GM15510 (cell line): ENCODE data around the gene HAVCR2.

Experiments used
- POLR2A ChIP-seq: IDR thresholded peaks from 3 replicates; pipeline ENCODE4 v1.6.1; 2011; ENCODE audit warnings: borderline replicate concordance; ENCODE audit not compliant: insufficient read length; ENCODE audit errors: extremely low read depth

Gene HAVCR2

GRCh38 chr5:157063776-157064430 lies 44.9 kb downstream of the HAVCR2 start:
- no peak for TF ChIP-seq POLR2A

GRCh38 chr5:157059891-157060290 lies 49.0 kb downstream of the HAVCR2 start:
- no peak for TF ChIP-seq POLR2A

- no peak for TF ChIP-seq POLR2A
Measured at GRCh38 chr5:157059093-157059539, 49.7 kb downstream of the HAVCR2 start, which contains the start of gene HAVCR1. HAVCR1 (minus strand) TSS chr5:157059116; CDS start chr5:157057943, 1,173 bp downstream.

DNA sequence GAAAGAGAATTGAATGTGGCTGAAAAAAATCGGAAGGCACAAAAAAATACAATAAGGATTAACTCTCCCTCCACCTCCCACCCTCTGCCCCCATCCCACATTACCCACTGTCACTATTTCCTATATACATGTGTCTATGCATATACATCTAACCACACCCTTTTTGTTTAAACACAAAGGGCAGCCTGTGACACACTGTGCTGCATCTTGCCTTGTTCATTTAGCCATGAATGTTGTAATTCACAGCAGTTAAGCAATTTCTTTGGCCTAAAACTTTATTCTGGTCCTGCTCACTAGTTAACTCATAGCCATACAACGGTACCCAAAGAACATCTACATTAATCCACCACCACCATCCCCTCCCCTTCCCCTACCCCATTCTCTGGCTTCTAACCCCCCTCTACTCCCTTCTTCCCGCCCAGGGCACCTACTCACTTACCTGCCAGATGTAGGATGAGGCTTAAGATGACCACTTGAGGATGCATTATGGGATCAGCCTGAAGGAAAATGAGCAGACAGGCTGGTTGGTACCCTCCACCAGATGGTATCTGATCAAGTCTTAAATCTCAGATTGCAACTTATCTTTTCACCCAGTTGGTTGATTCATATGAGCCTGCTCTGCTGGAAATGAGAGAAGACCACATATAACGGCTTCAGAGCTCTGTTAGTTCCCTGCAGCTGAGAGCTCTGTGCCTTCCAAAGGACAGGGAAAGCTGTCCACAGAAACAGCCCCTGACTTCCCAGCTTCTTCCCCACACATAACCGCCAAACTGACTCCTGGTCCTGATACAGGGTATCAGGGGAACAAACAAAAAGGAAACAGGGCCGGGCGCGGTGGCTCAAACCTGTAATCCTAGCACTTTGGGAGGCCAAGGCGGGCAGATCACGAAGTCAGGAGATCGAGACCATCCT lies 51.1 kb downstream of the HAVCR2 start:
- TF ChIP-seq POLR2A: no peak

DNA sequence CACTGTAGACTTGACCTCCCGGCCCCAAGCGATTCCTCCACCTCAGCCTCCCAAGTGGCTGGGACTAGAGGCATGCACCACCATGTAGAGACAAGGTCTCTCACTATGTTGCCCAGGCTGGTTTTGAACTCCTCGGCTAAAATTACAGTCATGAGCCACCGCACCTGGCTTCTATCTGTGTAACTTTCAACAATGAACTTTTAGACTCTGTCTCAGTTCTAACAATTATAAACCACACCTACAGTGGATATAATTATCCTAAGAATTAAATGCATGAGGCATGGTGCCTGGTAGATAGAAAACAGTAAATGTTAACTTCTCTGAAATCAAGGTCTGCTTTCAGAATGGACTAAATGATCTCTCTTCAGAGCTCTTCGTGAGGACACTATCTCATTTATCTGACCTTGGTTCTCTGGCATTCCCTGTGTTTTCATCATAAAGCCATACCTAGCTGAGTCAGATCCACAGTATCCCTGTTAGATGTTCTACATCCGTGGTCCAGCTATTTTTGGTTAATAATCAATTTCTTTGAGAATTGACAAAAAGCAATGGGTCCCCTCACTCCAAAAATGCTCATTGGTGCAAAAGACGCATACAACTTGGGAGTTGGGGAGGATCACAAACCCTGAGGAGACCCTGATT lies 57.1 kb downstream of the HAVCR2 start:
- no peak for TF ChIP-seq POLR2A

DNA sequence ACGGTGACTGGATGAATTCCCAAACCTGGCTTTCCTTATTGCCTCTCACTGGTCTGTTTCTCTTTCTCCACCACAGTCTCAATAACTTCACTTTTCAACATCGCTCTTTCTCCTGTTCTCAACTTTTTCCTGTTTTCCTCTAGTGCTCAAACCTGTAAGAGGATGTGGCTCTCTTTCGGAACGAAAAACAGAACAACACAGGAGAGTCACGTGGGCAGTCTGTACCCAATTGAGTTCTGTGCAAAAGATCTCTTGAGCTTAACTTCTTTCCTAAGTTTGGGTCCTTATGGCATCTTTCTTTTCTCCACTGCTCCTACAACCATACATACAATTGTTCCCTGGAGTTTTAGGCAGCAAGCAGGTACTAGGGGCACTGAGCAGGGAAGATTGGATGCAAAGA lies 58.8 kb downstream of the HAVCR2 start:
- no peak for TF ChIP-seq POLR2A

DNA sequence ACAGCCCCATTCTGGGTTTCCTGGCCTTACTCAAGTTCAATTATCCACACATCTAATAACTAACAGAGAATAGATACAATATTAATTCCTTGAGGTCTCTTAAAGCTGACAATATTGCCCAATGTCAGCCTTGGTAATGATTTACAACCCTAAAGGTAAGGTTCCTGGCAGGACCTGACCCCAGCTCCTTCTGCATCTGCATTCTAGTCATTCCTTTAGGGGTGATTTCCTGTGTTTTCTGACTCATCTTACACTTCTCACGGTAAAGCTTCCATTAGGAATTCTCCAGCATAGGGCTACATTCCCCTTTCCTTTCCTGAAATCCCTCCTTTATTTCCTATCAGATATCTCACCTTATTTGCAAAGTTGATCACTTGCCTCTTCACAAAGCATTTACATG lies 59.2 kb downstream of the HAVCR2 start:
- TF ChIP-seq POLR2A: no peak

- TF ChIP-seq POLR2A: no peak
Measured at GRCh38 chr5:157047898-157048297, 60.9 kb downstream of the HAVCR2 start.

- no peak for TF ChIP-seq POLR2A
Measured at GRCh38 chr5:157046041-157046440, 62.8 kb downstream of the HAVCR2 start.

- TF ChIP-seq POLR2A: no peak
Measured at GRCh38 chr5:157045601-157046000, 63.2 kb downstream of the HAVCR2 start.

- TF ChIP-seq POLR2A: no peak
Measured at GRCh38 chr5:157038568-157039187, 70.2 kb downstream of the HAVCR2 start.
